ENCODE data around the gene GSTA5.
"Not testable (repeated sequence)": the region's sequence is repeated elsewhere in the genome, so short reads cannot be mapped to it uniquely, and the experiment has no call there.

The GSTA5 gene

GRCh38 chr6:52877786-52878185 lies 37.2 kb upstream of the GSTA5 start:
- TF ChIP-seq CTCF (IDR thresholded peaks at IDR 0.05; ENCODE audit: low read depth, low read length), result no peak
- no peak for DNase-seq
- H3K36me3 ChIP-seq, result no peaks in the 10 kb centered on the region
- H3K27me3 ChIP-seq (ENCODE audit: insufficient read depth, low read depth, severe bottlenecking), result no peaks in the 10 kb centered on the region
- no peak overlapping the region for H3K27ac ChIP-seq
- H3K9me3 ChIP-seq (ENCODE audit: severe bottlenecking), result no peaks in the 10 kb centered on the region
- H3K4me3 ChIP-seq (ENCODE audit: low read depth, low read length), result no peak overlapping the region

GRCh38 chr6:52877168-52877567 lies 36.6 kb upstream of the GSTA5 start:
- Histone ChIP-seq H3K36me3 (no peaks in the 10 kb centered on the region), H3K9me3 (ENCODE audit: severe bottlenecking) (no peaks in the 10 kb centered on the region), H3K4me3 (ENCODE audit: low read depth, low read length) (no peak overlapping the region), H3K27me3 (ENCODE audit: insufficient read depth, low read depth, severe bottlenecking) (no peaks in the 10 kb centered on the region), H3K27ac (no peak overlapping the region)
- TF ChIP-seq CTCF (IDR thresholded peaks at IDR 0.05; ENCODE audit: low read depth, low read length), result no peak
- DNase-seq, result no peak

GRCh38 chr6:52876056-52876787 lies 35.6 kb upstream of the GSTA5 start:
- DNase-seq, result no peak
- Histone ChIP-seq H3K4me3 (ENCODE audit: low read depth, low read length) (no peak overlapping the region), H3K36me3 (no peaks in the 10 kb centered on the region), H3K27ac (no peak overlapping the region), H3K27me3 (ENCODE audit: insufficient read depth, low read depth, severe bottlenecking) (no peaks in the 10 kb centered on the region), H3K9me3 (ENCODE audit: severe bottlenecking) (no peaks in the 10 kb centered on the region)
- no peak for TF ChIP-seq CTCF (IDR thresholded peaks at IDR 0.05; ENCODE audit: low read depth, low read length)

- Histone ChIP-seq H3K27me3 (ENCODE audit: insufficient read depth, low read depth, severe bottlenecking) (no peaks in the 10 kb centered on the region), H3K36me3 (no peaks in the 10 kb centered on the region), H3K4me3 (ENCODE audit: low read depth, low read length) (no peak overlapping the region), H3K27ac (no peak overlapping the region), H3K9me3 (ENCODE audit: severe bottlenecking) (no peaks in the 10 kb centered on the region)
- no peak for TF ChIP-seq CTCF (IDR thresholded peaks at IDR 0.05; ENCODE audit: low read depth, low read length)
- DNase-seq, result no peak
Observed at GRCh38 chr6:52872031-52872430, 31.4 kb upstream of the GSTA5 start.

- Histone ChIP-seq H3K9me3 (ENCODE audit: severe bottlenecking) (no peaks in the 10 kb centered on the region), H3K4me3 (ENCODE audit: low read depth, low read length) (no peak overlapping the region), H3K27ac (no peak overlapping the region), H3K27me3 (ENCODE audit: insufficient read depth, low read depth, severe bottlenecking) (no peaks in the 10 kb centered on the region), H3K36me3 (no peaks in the 10 kb centered on the region)
- no peak for DNase-seq
- TF ChIP-seq CTCF (IDR thresholded peaks at IDR 0.05; ENCODE audit: low read depth, low read length), result no peak
Observed at GRCh38 chr6:52871621-52872020, 31.0 kb upstream of the GSTA5 start.

- not testable (repeated sequence) for DNase-seq; H3K27me3 ChIP-seq (ENCODE audit: insufficient read depth, low read depth, severe bottlenecking); H3K36me3 ChIP-seq; H3K27ac ChIP-seq; H3K9me3 ChIP-seq (ENCODE audit: severe bottlenecking); H3K4me3 ChIP-seq (ENCODE audit: low read depth, low read length)
Observed at GRCh38 chr6:52870335-52871091, 29.9 kb upstream of the GSTA5 start.

GRCh38 chr6:52868899-52869298 lies 28.3 kb upstream of the GSTA5 start:
- not testable (repeated sequence) for H3K9me3 ChIP-seq (ENCODE audit: severe bottlenecking); H3K36me3 ChIP-seq; H3K4me3 ChIP-seq (ENCODE audit: low read depth, low read length); DNase-seq; H3K27ac ChIP-seq; H3K27me3 ChIP-seq (ENCODE audit: insufficient read depth, low read depth, severe bottlenecking)
